HL-60 (cell line): Measurements from ENCODE around the gene CPHXL2.

Source experiments
- CTCF ChIP-seq: IDR thresholded peaks from one replicate; pipeline ENCODE4 v1.5.1; 2011; ENCODE audit warnings: low read length, control low read depth, inconsistent platforms; ENCODE audit not compliant: insufficient read depth
- GABPA ChIP-seq: IDR thresholded peaks from 2 replicates; pipeline ENCODE4 v1.6.1; 2012; ENCODE audit warnings: low read depth
- POLR2AphosphoS5 ChIP-seq: IDR thresholded peaks from 2 replicates; pipeline ENCODE4 v1.6.1; 2012; ENCODE audit warnings: low read depth
- REST ChIP-seq: IDR thresholded peaks from 2 replicates; pipeline ENCODE4 v1.6.1; 2012; ENCODE audit warnings: low read depth; ENCODE audit not compliant: insufficient replicate concordance

GRCh38 chr16:75653922-75654321, 22.9 kb downstream of the CPHXL2 start:
- no peak for TF ChIP-seq CTCF
- TF ChIP-seq REST, result no peak
- no peak for TF ChIP-seq GABPA
- TF ChIP-seq POLR2AphosphoS5, result no peak
